SK-N-SH (cell line): ENCODE measurements around the gene BTBD2. TPM values are rescaled to one million over a fixed set of nuclear protein-coding genes. Genes with fewer than 3 reads are reported as not detected.

ENCODE experiments used
- CTCF ChIA-PET: fragments of 300-600, 350-600 bp; formaldehyde crosslinking; extraction: SDS; loops from one replicate; lab custom pipeline; 2021; lab: Yijun Ruan, JAX
- POLR2A ChIA-PET: fragments of 350-600 bp; sonication (Branson Sonifier 250); formaldehyde crosslinking; extraction: SDS; loops from one replicate; lab custom pipeline; 2020; ENCODE audit warnings: antibody characterized with exemption, inconsistent platforms; lab: Yijun Ruan, JAX
- DNase-seq: peaks from one replicate; pipeline ENCODE4 v3.0.0; 2012
- H2AFZ ChIP-seq: fragments of 200-600 bp; sonication (generic); 2 replicates; pipeline ENCODE4 v1.8.1; 2016; ENCODE audit warnings: antibody characterized with exemption, mild to moderate bottlenecking, low read depth
- H3F3A ChIP-seq: fragments of 200-600 bp; sonication (generic); replicated peaks from 2 replicates; pipeline ENCODE3; 2016; ENCODE audit warnings: antibody characterized with exemption, mild to moderate bottlenecking; ENCODE audit not compliant: insufficient read depth
- H3K27ac ChIP-seq, 2 experiments: fragments of 200-500 bp in 1 of 2; fragments of 200-600 bp in 1 of 2; sonication (Bioruptor generic) in 1 of 2; sonication (generic), shearing (Covaris generic) in 1 of 2; 2 replicates each; pipeline versions ENCODE4 v1.5.1 to v1.6.1; 2014 to 2016; ENCODE audit warnings: low read depth in 2 of 2, inconsistent platforms in 1 of 2, low read length in 1 of 2, mild to moderate bottlenecking in 1 of 2, mixed read lengths in 1 of 2
- H3K27me3 ChIP-seq: fragments of 200-600 bp; sonication (generic), shearing (Covaris generic); 2 replicates; pipeline ENCODE4 v1.6.1; 2016; ENCODE audit warnings: mixed run types; ENCODE audit not compliant: insufficient read depth
- H3K36me3 ChIP-seq, 2 experiments: fragments of 200-500 bp in 1 of 2; fragments of 200-600 bp in 1 of 2; sonication (Bioruptor generic) in 1 of 2; sonication (generic) in 1 of 2; replicated peaks in 1 of 2; 2 replicates each; pipeline versions ENCODE3 to v1.5.1; 2014 to 2016; ENCODE audit warnings: low read length in 1 of 2, mild to moderate bottlenecking in 1 of 2; ENCODE audit not compliant: insufficient read depth in 2 of 2, control insufficient read depth in 1 of 2
- H3K4me1 ChIP-seq, 2 experiments: fragments of 200-500 bp in 1 of 2; fragments of 200-600 bp in 1 of 2; sonication (Bioruptor generic) in 1 of 2; sonication (generic), shearing (Covaris generic) in 1 of 2; 2 replicates each; pipeline versions ENCODE4 v1.5.1 to v1.6.1; 2014 to 2016; ENCODE audit warnings: low read depth in 1 of 2, low read length in 1 of 2, mixed run types in 1 of 2; ENCODE audit not compliant: insufficient read depth in 2 of 2, control insufficient read depth in 1 of 2
- H3K4me2 ChIP-seq: fragments of 200-600 bp; sonication (generic), shearing (Covaris generic); 2 replicates; pipeline ENCODE4 v1.6.1; 2017; ENCODE audit warnings: mixed run types
- H3K4me3 ChIP-seq, 2 experiments: fragments of 200-500 bp in 1 of 2; fragments of 200-600 bp in 1 of 2; sonication (Bioruptor generic) in 1 of 2; sonication (generic), shearing (Covaris generic) in 1 of 2; 2 replicates each; pipeline versions ENCODE4 v1.5.1 to v1.8.1; 2014 to 2016; ENCODE audit warnings: low read depth in 2 of 2, inconsistent platforms in 1 of 2, low read length in 1 of 2, mild to moderate bottlenecking in 1 of 2, mixed read lengths in 1 of 2, moderate library complexity in 1 of 2
- H3K79me2 ChIP-seq: fragments of 200-600 bp; sonication (generic); 2 replicates; pipeline ENCODE4 v1.8.1; 2017; ENCODE audit warnings: mild to moderate bottlenecking; ENCODE audit not compliant: insufficient read depth
- H3K9ac ChIP-seq: fragments of 200-600 bp; sonication (generic); 2 replicates; pipeline ENCODE4 v1.6.1; 2017; ENCODE audit warnings: mixed run types
- H3K9me2 ChIP-seq: fragments of 200-600 bp; sonication (generic); 2 replicates; pipeline ENCODE4 v1.6.1; 2017; ENCODE audit warnings: mixed run types
- H3K9me3 ChIP-seq: fragments of 200-600 bp; sonication (generic); 2 replicates; pipeline ENCODE4 v1.6.1; 2017; ENCODE audit warnings: mixed run types, mild to moderate bottlenecking, moderate library complexity
- H4K20me1 ChIP-seq: fragments of 200-600 bp; sonication (generic); 2 replicates; pipeline ENCODE4 v1.6.1; 2017; ENCODE audit warnings: mild to moderate bottlenecking, mixed run types; ENCODE audit not compliant: insufficient read depth
- CTCF ChIP-seq: fragments of 200-600 bp; sonication (generic); IDR thresholded peaks from 2 replicates; pipeline ENCODE4 v1.6.1; 2017; ENCODE audit warnings: antibody characterized with exemption, mild to moderate bottlenecking, moderate library complexity
- ELF1 ChIP-seq: IDR thresholded peaks from 2 replicates; pipeline ENCODE4 v1.4.0; 2012
- EP300 ChIP-seq, 2 experiments: IDR thresholded peaks; 2 replicates each; pipeline versions ENCODE4 v1.4.0 to v1.6.1; 2012; ENCODE audit warnings: borderline replicate concordance in 1 of 2, low read depth in 1 of 2, low read length in 1 of 2
- EZH2phosphoT487 ChIP-seq: fragments of 200-600 bp; sonication (generic); IDR thresholded peaks from 2 replicates; pipeline ENCODE4 v1.6.1; 2017; ENCODE audit warnings: low read depth, mixed run types, mild to moderate bottlenecking, antibody characterized with exemption, moderate library complexity, borderline replicate concordance
- FOSL2 ChIP-seq: IDR thresholded peaks from 2 replicates; pipeline ENCODE4 v1.4.0; 2012; ENCODE audit warnings: low read depth, mild to moderate bottlenecking, moderate library complexity, borderline replicate concordance
- FOXJ3 ChIP-seq: sonication (generic); formaldehyde crosslinking; IDR thresholded peaks from 2 replicates; pipeline ENCODE4 v1.5.1; 2020; ENCODE audit warnings: mild to moderate bottlenecking, missing genetic modification reagents
- FOXM1 ChIP-seq: IDR thresholded peaks from 2 replicates; pipeline ENCODE4 v1.4.0; 2012; ENCODE audit warnings: low read depth, mild to moderate bottlenecking
- MEF2A ChIP-seq: IDR thresholded peaks from 2 replicates; pipeline ENCODE4 v1.4.0; 2012; ENCODE audit warnings: low read depth, borderline replicate concordance
- NFIC ChIP-seq: IDR thresholded peaks from 2 replicates; pipeline ENCODE4 v1.4.0; 2012; ENCODE audit warnings: borderline replicate concordance
- PBX3 ChIP-seq: IDR thresholded peaks from 2 replicates; pipeline ENCODE4; 2012
- POLR2AphosphoS5 ChIP-seq: IDR thresholded peaks from 2 replicates; pipeline ENCODE4 v1.6.1; 2012; ENCODE audit warnings: low read depth, low read length
- RAD21 ChIP-seq: IDR thresholded peaks from 2 replicates; pipeline ENCODE4 v1.6.1; 2012; ENCODE audit warnings: mild to moderate bottlenecking, low read length
- RCOR1 ChIP-seq: fragments of 150-350 bp; IDR thresholded peaks from 2 replicates; pipeline ENCODE4 v1.6.1; 2017; ENCODE audit warnings: antibody characterized with exemption, low read length
- REST ChIP-seq: IDR thresholded peaks from 2 replicates; pipeline ENCODE4 v1.6.1; 2012; ENCODE audit warnings: mild to moderate bottlenecking, low read depth, low read length, moderate library complexity
- USF1 ChIP-seq: IDR thresholded peaks from 2 replicates; pipeline ENCODE4 v1.4.0; 2012; ENCODE audit warnings: low read depth, borderline replicate concordance
- YY1 ChIP-seq: IDR thresholded peaks from 2 replicates; pipeline ENCODE4 v1.4.0; 2012; ENCODE audit warnings: low read depth, mild to moderate bottlenecking
- WGBS: methylation state at CpG from one replicate; pipeline ENCODE4 v1.1.6; 2017; ENCODE audit warnings: low lambda C conversion rate; 5-methylcytosine and 5-hydroxymethylcytosine counted together
- polyA plus RNA-seq, 3 experiments: library from polyadenylated mRNA; depleted of rRNA; stranded (reverse); fragments of >200 nt; gene quantifications; 2 replicates each; pipeline ENCODE4 v1.2.3, GENCODE V29; 2012

The BTBD2 gene
- polyA plus RNA-seq, 1 of the 3 experiments (the other 2 are of a cell fraction) = 66.8 TPM

GRCh38 chr19:2022289-2022688 lies 6.8 kb upstream of the BTBD2 start:
- Histone ChIP-seq H3K4me2 (no peak overlapping the region), H3K27ac (no peak overlapping the region), H3K9ac (no peak overlapping the region), H3K9me2 (no peaks in the 10 kb centered on the region), H3K4me1 (peaks cover 0 to 4% of the 10 kb centered on the region in 2 experiments; a peak in 1 of 4 replicates), H3K9me3 (no peaks in the 10 kb centered on the region), H2AFZ (no peak overlapping the region), H3K4me3 (no peak overlapping the region), H3K36me3 (no peaks in the 10 kb centered on the region), H3K79me2 (no peaks in the 10 kb centered on the region), H3K27me3 (no peaks in the 10 kb centered on the region), H3F3A (peaks cover 6% of the 10 kb centered on the region), H4K20me1 (no peaks in the 10 kb centered on the region)
- WGBS = 95% methylated on average over 2 of the region's 2 CpGs
- TF ChIP-seq EZH2phosphoT487 = no peak
- no peak for TF ChIP-seq FOXJ3
- no peak for TF ChIP-seq PBX3
- no peak for TF ChIP-seq YY1
- TF ChIP-seq FOSL2 = no peak
- no peak for TF ChIP-seq NFIC
- no peak for TF ChIP-seq ELF1
- TF ChIP-seq CTCF = no peak
- TF ChIP-seq RAD21 = no peak
- TF ChIP-seq RCOR1 = no peak
- no peak for TF ChIP-seq POLR2AphosphoS5
- TF ChIP-seq FOXM1 = no peak
- no peak for TF ChIP-seq MEF2A
- TF ChIP-seq EP300 (IDR thresholded peaks at IDR 0.05; ENCODE audit: borderline replicate concordance in 1 of 2, low read depth in 1 of 2, low read length in 1 of 2) = no peak
- no peak for TF ChIP-seq REST
- no peak for TF ChIP-seq USF1
- POLR2A ChIA-PET = no interaction called here
- CTCF ChIA-PET = interaction anchor here (2.9 kb wide), 1 partner anchor 47 kb away, joined by 12 read pairs; no protein-coding TSS in a partner anchor
- DNase-seq = no peak
